Activated naive CD4-positive, alpha-beta T cell treated with anti-CD3 and anti-CD28 coated beads, Interleukin-2, amount 50 U/mL, for 24 hours (primary cell): Measurements from ENCODE around the gene CNOT6L.
"Not testable (repeated sequence)": the region's sequence is repeated elsewhere in the genome, so short reads cannot be mapped to it uniquely, and the experiment has no call there.

Source experiments
- H3K27ac Mint-ChIP-seq: one replicate; pipeline ENCODE4 v1.8.0; 2021; ENCODE audit warnings: mild to moderate bottlenecking, mixed read lengths
- H3K27me3 Mint-ChIP-seq: one replicate; pipeline ENCODE4 v1.8.0; 2021; ENCODE audit warnings: mixed read lengths
- H3K36me3 Mint-ChIP-seq: one replicate; pipeline ENCODE4 v1.8.0; 2021; ENCODE audit warnings: mixed read lengths
- H3K4me1 Mint-ChIP-seq: one replicate; pipeline ENCODE4 v1.8.0; 2021; ENCODE audit warnings: mixed read lengths
- H3K4me3 Mint-ChIP-seq: one replicate; pipeline ENCODE4 v1.8.0; 2021; ENCODE audit warnings: mild to moderate bottlenecking, mixed read lengths
- H3K9me3 Mint-ChIP-seq: one replicate; pipeline ENCODE4 v1.8.0; 2021; ENCODE audit warnings: mixed read lengths

Gene CNOT6L

DNA sequence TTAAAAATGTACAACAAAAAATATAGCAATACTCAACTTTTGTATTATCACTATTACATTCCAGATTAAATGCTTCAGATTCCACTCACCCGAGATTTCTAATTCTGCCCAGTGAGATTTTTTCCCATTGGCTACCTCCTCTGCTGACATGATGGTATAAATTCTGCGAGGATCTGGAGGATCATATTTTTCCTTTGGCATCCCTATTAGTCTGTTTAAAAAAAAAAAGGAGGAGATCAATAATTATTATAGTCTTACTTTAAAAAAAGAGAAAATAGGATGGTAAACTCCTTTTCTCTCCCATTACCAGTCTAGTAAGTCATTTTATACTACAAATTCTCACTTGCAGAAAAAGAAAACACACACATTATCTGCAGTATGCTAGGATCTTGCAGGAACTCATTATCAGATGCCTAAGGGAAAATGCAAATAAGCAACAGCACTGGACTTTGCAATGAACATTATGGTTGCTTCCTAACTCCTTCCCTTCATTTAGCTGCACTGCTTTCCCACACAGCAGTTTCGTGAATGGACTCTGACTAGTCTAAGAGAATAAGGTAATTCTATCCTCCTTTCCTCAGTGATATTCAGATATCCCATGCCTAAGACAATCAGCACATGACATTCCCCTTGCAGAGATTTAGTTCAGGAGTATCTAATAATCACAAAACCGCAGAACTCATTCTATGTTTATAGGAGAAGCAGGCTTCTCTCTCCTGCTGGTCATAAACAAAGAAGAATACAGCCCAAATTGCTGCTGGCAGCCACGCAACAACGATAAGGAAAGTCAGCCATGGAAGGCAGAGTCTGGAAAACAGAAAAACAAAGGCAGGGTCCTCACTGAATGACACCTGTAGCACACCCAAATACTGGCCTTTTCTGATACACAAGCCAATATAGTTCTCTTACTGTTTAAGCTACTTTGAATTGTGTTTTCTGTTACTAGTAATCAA, 42.7 kb downstream of the CNOT6L start:
- no peak overlapping the region for H3K4me3 Mint-ChIP-seq
- peaks cover 64% of the 10 kb centered on the region for H3K4me1 Mint-ChIP-seq
- H3K9me3 Mint-ChIP-seq = no peaks in the 10 kb centered on the region
- peaks cover 12% of the 10 kb centered on the region for H3K36me3 Mint-ChIP-seq
- H3K27me3 Mint-ChIP-seq = no peaks in the 10 kb centered on the region
- peak overlapping the region; percentile 85 for H3K27ac Mint-ChIP-seq

DNA sequence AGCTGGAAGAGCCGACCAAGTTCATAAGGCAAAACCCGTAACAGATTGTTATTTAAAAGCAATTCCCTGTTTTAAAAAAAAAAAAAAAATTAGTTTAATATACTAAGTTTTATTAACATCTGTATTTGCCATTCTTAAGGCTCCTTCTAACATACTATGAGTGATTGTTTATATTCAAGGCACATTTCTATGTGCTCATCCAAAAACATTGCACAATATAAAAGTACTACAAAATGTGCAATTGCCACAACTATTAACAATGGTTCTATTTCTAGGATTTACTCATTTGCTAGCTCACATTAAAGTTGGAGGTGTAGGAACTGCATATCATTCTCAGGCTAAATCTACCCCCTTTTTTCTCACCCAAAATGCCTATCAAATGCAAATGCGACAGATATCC, 46.1 kb downstream of the CNOT6L start:
- Mint-ChIP-seq H3K4me1 (peaks cover 54% of the 10 kb centered on the region), H3K36me3 (peaks cover 25% of the 10 kb centered on the region), H3K27ac (peak overlapping the region; percentile 35), H3K9me3 (no peaks in the 10 kb centered on the region), H3K4me3 (no peak overlapping the region), H3K27me3 (no peaks in the 10 kb centered on the region)

GRCh38 chr4:77771566-77771965, 47.6 kb downstream of the CNOT6L start:
- H3K4me3 Mint-ChIP-seq = no peak overlapping the region
- peak overlapping the region; percentile 41 for H3K27ac Mint-ChIP-seq
- H3K36me3 Mint-ChIP-seq = peaks cover 30% of the 10 kb centered on the region
- H3K27me3 Mint-ChIP-seq = no peaks in the 10 kb centered on the region
- H3K9me3 Mint-ChIP-seq = no peaks in the 10 kb centered on the region
- peaks cover 44% of the 10 kb centered on the region for H3K4me1 Mint-ChIP-seq

DNA sequence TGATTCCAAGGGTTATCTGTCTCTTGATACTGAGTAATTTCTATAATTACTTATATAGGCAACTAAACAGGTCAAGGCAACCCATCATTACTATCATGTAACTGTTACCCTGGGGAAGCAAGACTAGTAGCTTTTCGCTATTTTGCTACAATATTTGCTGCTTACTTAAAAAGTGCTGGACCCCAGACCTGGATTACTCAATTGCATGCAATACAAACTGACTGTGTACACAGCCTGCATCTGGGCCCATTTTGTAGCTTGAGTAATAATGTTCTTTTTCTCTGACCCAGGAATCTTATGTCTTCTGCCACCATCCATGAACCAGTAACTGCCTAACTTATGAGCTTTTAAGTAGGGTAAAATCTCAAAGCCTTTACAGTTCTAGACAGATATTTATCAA, 53.4 kb downstream of the CNOT6L start:
- H3K9me3 Mint-ChIP-seq = peaks cover 19% of the 10 kb centered on the region
- H3K36me3 Mint-ChIP-seq = peaks cover 50% of the 10 kb centered on the region
- H3K27ac Mint-ChIP-seq = peak overlapping the region; percentile 62
- no peaks in the 10 kb centered on the region for H3K27me3 Mint-ChIP-seq
- H3K4me3 Mint-ChIP-seq = no peak overlapping the region
- H3K4me1 Mint-ChIP-seq = peaks cover 40% of the 10 kb centered on the region

DNA sequence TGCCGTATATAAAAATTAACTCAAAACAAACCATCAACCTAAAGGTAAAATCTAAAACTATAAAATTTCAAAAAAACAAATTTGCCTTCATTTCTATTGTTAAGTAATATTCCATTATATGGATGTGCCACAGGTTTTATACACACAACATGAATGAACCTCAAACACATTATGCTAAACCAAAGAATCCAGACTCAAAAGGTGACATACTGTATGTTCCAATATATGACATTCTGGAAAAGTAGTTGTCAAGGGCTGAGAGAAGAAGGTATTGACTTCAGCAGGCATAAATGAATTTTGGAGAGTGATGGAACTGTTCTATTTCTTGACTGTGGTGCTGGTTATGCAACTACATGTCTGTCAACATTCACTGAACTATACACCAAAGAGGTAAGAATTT, 56.6 kb downstream of the CNOT6L start:
- Mint-ChIP-seq H3K4me3 (no peak overlapping the region), H3K36me3 (peaks cover 56% of the 10 kb centered on the region), H3K27ac (no peak overlapping the region), H3K27me3 (no peaks in the 10 kb centered on the region), H3K4me1 (peaks cover 58% of the 10 kb centered on the region), H3K9me3 (peaks cover 19% of the 10 kb centered on the region)

- Mint-ChIP-seq H3K9me3 (peaks cover 19% of the 10 kb centered on the region), H3K4me1 (peaks cover 57% of the 10 kb centered on the region), H3K36me3 (peaks cover 55% of the 10 kb centered on the region), H3K27ac (no peak overlapping the region), H3K4me3 (no peak overlapping the region), H3K27me3 (no peaks in the 10 kb centered on the region)
Measured at GRCh38 chr4:77761595-77761994, 57.6 kb downstream of the CNOT6L start.

- Mint-ChIP-seq H3K27ac (no peak overlapping the region), H3K4me3 (no peak overlapping the region), H3K27me3 (no peaks in the 10 kb centered on the region), H3K36me3 (peaks cover 59% of the 10 kb centered on the region), H3K9me3 (peaks cover 19% of the 10 kb centered on the region), H3K4me1 (peaks cover 46% of the 10 kb centered on the region)
Measured at GRCh38 chr4:77758804-77759203, 60.4 kb downstream of the CNOT6L start.

DNA sequence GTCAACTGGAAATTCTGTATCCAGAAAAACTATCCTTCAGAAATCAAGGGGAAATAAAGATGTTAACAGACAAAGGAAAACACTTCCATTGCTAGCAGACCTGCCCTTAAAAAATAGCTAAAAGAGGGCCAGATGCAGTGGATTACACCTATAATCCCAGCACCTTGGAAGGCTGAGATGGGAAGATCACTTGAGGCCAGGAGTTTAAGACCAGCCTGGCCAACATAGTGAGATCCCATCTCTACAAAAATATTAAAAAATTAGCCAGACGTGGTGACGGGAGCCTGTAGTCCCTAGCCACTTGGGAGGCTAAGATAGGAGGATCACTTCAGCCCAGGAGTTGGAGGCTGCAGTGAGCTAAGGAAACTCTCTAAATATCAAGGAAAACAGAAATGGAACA, 67.4 kb downstream of the CNOT6L start:
- peaks cover 41% of the 10 kb centered on the region for H3K36me3 Mint-ChIP-seq
- no peak overlapping the region for H3K4me3 Mint-ChIP-seq
- H3K9me3 Mint-ChIP-seq = no peaks in the 10 kb centered on the region

DNA sequence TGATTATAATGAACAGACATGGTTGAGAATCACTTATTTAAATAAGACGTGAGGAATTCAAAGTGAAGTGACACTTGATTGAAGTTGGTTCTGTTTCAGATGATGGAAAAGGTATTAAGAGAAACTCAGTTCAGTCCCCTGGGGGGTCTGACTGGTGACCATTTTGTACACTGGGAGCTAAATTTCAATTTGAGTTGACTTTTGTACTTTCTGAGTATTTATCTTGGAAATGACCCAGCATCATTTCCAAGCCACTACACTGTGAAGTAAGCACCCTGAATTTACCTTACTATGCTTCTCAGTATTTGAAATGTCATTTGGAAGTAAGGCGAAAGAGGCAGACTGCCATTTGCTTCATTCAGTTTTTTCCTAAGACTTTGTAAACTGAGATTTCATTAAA, 73.4 kb downstream of the CNOT6L start:
- Mint-ChIP-seq H3K36me3 (peaks cover 22% of the 10 kb centered on the region), H3K27ac (peak overlapping the region; percentile 24), H3K9me3 (no peaks in the 10 kb centered on the region), H3K27me3 (no peaks in the 10 kb centered on the region), H3K4me3 (no peak overlapping the region), H3K4me1 (peaks cover 54% of the 10 kb centered on the region)

More for the DNA sequence above, 67.4 kb downstream of the CNOT6L start:
- Mint-ChIP-seq H3K27ac (no peak overlapping the region), H3K4me1 (peaks cover 42% of the 10 kb centered on the region), H3K27me3 (no peaks in the 10 kb centered on the region)

DNA sequence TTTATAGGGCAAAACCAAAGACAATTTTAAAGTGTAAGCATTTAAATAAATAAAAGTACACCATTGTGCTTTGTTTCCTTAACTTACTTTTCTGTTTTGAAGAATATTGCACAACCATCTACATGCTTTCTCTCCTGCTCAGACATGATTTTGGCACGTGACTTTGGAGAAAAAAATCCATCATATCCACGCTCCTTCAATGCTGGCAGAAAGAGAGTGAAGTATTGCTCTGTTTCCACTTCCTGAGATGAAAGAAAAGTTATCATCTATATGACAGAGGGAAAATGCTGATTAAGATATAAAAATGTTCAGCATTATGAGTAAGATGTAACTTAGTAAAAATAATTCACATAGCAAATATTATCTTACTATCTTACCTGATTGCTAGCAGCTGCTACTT, 77.1 kb downstream of the CNOT6L start:
- Mint-ChIP-seq H3K27me3 (no peaks in the 10 kb centered on the region), H3K9me3 (no peaks in the 10 kb centered on the region), H3K4me1 (peaks cover 62% of the 10 kb centered on the region), H3K36me3 (peaks cover 18% of the 10 kb centered on the region), H3K27ac (peak overlapping the region; percentile 55), H3K4me3 (no peak overlapping the region)

DNA sequence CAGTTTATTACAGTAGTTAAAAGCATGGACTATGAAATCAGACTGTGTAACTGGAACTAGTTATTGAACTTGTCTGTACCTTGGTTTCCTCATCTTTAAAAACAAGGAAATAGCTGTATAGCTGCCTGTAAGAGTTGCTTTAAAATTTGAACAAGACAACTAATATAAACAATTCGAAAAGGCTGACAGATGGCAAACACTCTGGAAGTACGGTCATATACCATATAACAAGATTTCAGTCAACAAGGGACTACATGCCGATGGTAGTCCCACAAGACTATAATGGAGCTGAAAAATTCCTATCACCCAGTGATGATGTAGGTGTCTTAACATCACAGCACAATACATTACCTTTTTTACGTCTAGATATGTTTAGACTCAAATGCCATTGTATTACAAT, 78.7 kb downstream of the CNOT6L start:
- H3K4me3 Mint-ChIP-seq = no peak overlapping the region
- no peaks in the 10 kb centered on the region for H3K27me3 Mint-ChIP-seq
- peaks cover 67% of the 10 kb centered on the region for H3K4me1 Mint-ChIP-seq
- peaks cover 21% of the 10 kb centered on the region for H3K36me3 Mint-ChIP-seq
- H3K27ac Mint-ChIP-seq = no peak overlapping the region
- no peaks in the 10 kb centered on the region for H3K9me3 Mint-ChIP-seq

- H3K27me3 Mint-ChIP-seq = no peaks in the 10 kb centered on the region
- H3K4me3 Mint-ChIP-seq = peak overlapping the region; percentile 47
- H3K27ac Mint-ChIP-seq = peak overlapping the region; percentile 79
- H3K4me1 Mint-ChIP-seq = peaks cover 70% of the 10 kb centered on the region
- no peaks in the 10 kb centered on the region for H3K9me3 Mint-ChIP-seq
- H3K36me3 Mint-ChIP-seq = peaks cover 26% of the 10 kb centered on the region
Measured at GRCh38 chr4:77734928-77735327, 84.2 kb downstream of the CNOT6L start.

DNA sequence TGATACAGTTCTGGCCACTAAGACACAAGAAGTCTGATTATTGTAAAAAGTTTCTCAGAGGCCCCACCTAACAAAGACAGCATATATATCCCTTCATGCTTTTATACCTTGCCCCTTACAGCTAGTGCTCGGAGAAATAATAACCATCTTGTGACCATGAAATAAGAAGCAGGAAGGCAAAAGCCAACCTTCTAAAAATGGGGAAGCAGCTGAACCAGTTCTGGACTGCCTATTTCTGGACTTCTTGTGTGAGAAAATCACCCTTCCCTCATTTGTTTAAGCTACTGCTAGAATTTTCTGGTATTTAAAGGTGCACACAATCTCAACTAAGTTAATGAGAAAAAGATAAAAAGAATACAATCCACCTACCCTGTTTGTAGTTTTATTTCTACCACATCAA, 87.5 kb downstream of the CNOT6L start:
- H3K36me3 Mint-ChIP-seq = peaks cover 19% of the 10 kb centered on the region
- no peak overlapping the region for H3K4me3 Mint-ChIP-seq
- no peaks in the 10 kb centered on the region for H3K9me3 Mint-ChIP-seq
- H3K27ac Mint-ChIP-seq = peak overlapping the region; percentile 8
- peaks cover 42% of the 10 kb centered on the region for H3K4me1 Mint-ChIP-seq
- H3K27me3 Mint-ChIP-seq = no peaks in the 10 kb centered on the region

DNA sequence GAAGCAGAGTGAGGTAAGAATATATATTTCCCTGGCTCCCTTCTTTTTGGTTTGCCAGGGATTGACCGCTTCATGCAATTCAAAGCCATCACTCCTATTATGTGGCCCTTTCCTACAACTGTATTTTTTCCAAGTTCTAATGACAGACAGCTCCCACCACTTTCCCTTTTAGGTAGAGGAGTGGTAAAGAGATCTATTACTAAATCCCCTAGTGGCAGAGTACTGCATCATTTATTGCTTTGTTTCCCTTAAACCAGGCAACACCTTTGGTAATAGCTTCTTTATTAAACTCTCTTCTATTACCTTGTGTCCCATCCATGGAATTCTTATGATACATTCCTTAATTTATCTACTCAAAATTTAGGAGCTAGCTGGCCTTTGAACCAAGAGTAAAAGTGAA, 90.7 kb downstream of the CNOT6L start:
- H3K27ac Mint-ChIP-seq = peak overlapping the region; percentile 68
- no peaks in the 10 kb centered on the region for H3K9me3 Mint-ChIP-seq
- no peak overlapping the region for H3K4me3 Mint-ChIP-seq
- no peaks in the 10 kb centered on the region for H3K27me3 Mint-ChIP-seq
- H3K36me3 Mint-ChIP-seq = peaks cover 22% of the 10 kb centered on the region
- H3K4me1 Mint-ChIP-seq = peaks cover 21% of the 10 kb centered on the region

GRCh38 chr4:77721073-77721472, 98.1 kb downstream of the CNOT6L start:
- no peak overlapping the region for H3K27ac Mint-ChIP-seq
- no peaks in the 10 kb centered on the region for H3K27me3 Mint-ChIP-seq
- no peaks in the 10 kb centered on the region for H3K9me3 Mint-ChIP-seq
- peaks cover 29% of the 10 kb centered on the region for H3K4me1 Mint-ChIP-seq
- no peak overlapping the region for H3K4me3 Mint-ChIP-seq
- peaks cover 19% of the 10 kb centered on the region for H3K36me3 Mint-ChIP-seq

- H3K4me3 Mint-ChIP-seq, H3K9me3 Mint-ChIP-seq, H3K27me3 Mint-ChIP-seq: not testable (repeated sequence)
- H3K27ac Mint-ChIP-seq = peak overlapping the region; percentile 35
- H3K36me3 Mint-ChIP-seq = peaks cover 16% of the 10 kb centered on the region
- peaks cover 38% of the 10 kb centered on the region for H3K4me1 Mint-ChIP-seq
Measured at GRCh38 chr4:77718500-77718899, 100.7 kb downstream of the CNOT6L start.
